Measurements from ENCODE around the gene FAM53A.

DNA sequence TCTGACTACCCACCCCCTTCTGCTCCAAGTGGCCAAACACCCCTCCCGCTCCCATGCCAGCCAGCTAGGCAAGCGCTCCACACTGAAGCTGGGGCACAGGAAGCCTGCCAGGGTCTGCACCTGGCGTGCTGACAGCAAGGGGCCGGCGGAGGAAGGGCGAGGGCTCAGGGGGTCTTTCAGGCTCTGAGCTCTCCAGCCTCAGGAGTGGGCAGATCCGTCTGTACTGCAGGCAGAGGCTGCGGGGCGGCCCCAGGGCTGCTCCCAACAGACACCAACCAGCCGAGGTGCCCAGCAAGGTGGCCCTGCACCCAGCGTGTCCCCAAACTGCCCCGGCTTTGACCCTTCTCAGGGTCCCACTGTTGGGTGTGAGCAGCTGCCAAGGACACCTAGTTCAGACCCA lies 14.8 kb downstream of the FAM53A start:
- TF ChIP-seq, protein P1, sequence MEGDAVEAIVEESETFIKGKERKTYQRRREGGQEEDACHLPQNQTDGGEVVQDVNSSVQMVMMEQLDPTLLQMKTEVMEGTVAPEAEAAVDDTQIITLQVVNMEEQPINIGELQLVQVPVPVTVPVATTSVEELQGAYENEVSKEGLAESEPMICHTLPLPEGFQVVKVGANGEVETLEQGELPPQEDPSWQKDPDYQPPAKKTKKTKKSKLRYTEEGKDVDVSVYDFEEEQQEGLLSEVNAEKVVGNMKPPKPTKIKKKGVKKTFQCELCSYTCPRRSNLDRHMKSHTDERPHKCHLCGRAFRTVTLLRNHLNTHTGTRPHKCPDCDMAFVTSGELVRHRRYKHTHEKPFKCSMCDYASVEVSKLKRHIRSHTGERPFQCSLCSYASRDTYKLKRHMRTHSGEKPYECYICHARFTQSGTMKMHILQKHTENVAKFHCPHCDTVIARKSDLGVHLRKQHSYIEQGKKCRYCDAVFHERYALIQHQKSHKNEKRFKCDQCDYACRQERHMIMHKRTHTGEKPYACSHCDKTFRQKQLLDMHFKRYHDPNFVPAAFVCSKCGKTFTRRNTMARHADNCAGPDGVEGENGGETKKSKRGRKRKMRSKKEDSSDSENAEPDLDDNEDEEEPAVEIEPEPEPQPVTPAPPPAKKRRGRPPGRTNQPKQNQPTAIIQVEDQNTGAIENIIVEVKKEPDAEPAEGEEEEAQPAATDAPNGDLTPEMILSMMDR (IDR thresholded peaks at IDR 0.05): no peak
- TF ChIP-seq POLR2A (IDR thresholded peaks at IDR 0.05): no peak
